A549 (cell line): ENCODE data around the gene RABGAP1L. TPM values are rescaled to one million over a fixed set of nuclear protein-coding genes. Genes with fewer than 3 reads are reported as not detected.

Experiments
- ATAC-seq, 2 experiments: fragments of 200-7000 bp in 1 of 2; fragments of >200 bp in 1 of 2; cut with Nextera tagmentation in 1 of 2; cut with Tn5 transposase in 1 of 2; 3 replicates each; pipeline versions ENCODE4 v1.8.0 to v1.9.1; 2018 to 2020; ENCODE audit warnings: mild to moderate bottlenecking in 1 of 2, moderate library complexity in 1 of 2
- CTCF ChIA-PET: fragments of 300-600 bp; sonication (Branson Sonifier 250); formaldehyde crosslinking; extraction: SDS; loops from one replicate; lab custom pipeline; 2021; ENCODE audit warnings: antibody characterized with exemption, inconsistent platforms; lab: Yijun Ruan, JAX
- POLR2A ChIA-PET: fragments of 350-600 bp; formaldehyde crosslinking; extraction: SDS; loops from one replicate; lab custom pipeline; 2021; ENCODE audit warnings: antibody characterized with exemption, inconsistent platforms; lab: Yijun Ruan, JAX
- DNase-seq, 2 experiments: peaks; one replicate each; pipeline versions ENCODE4 v3.0.0 to v3.0.0-alpha.2; 2011 to 2016; ENCODE audit warnings: low read depth in 1 of 2, low spot score in 1 of 2
- FAIRE-seq: peaks from 2 replicates; lab custom pipeline; 2011; peaks lifted over from hg19 to GRCh38; lab: Jason Lieb, UNC
- H3K27ac ChIP-seq, 2 experiments: fragments of >200 bp; sonication (Bioruptor Twin); formaldehyde crosslinking; 3 replicates each; pipeline ENCODE4 v1.5.1; 2016 to 2017
- H3K4me1 ChIP-seq: fragments of >200 bp; sonication (Bioruptor Twin); formaldehyde crosslinking; 3 replicates; pipeline ENCODE4 v1.6.1; 2016
- H3K4me2 ChIP-seq: fragments of >200 bp; sonication (Bioruptor Twin); formaldehyde crosslinking; 3 replicates; pipeline ENCODE4 v1.6.1; 2016
- H3K4me3 ChIP-seq: fragments of >200 bp; sonication (Bioruptor Twin); formaldehyde crosslinking; 3 replicates; pipeline ENCODE4 v1.5.1; 2016
- H3K9me3 ChIP-seq: fragments of >200 bp; sonication (Bioruptor Twin); formaldehyde crosslinking; 3 replicates; pipeline ENCODE4 v1.6.1; 2016
- CBX2 ChIP-seq: fragments of 200-600 bp; sonication (generic); IDR thresholded peaks from 2 replicates; pipeline ENCODE4 v1.6.1; 2016; ENCODE audit warnings: low read depth, mild to moderate bottlenecking, borderline replicate concordance
- EHF ChIP-seq: fragments of 250-450 bp; sonication (Bioruptor Pico); IDR thresholded peaks from 2 replicates; pipeline ENCODE4 v1.5.0; 2020; ENCODE audit warnings: mild to moderate bottlenecking
- EHMT2 ChIP-seq: fragments of 200-600 bp; sonication (generic); IDR thresholded peaks from 2 replicates; pipeline ENCODE4 v1.6.1; 2016; ENCODE audit warnings: antibody characterized with exemption, low read depth, mild to moderate bottlenecking, moderate library complexity
- HEYL ChIP-seq: fragments of 250-450 bp; sonication (Bioruptor Pico); IDR thresholded peaks from 2 replicates; pipeline ENCODE4 v1.8.0; 2021; ENCODE audit warnings: mild to moderate bottlenecking, moderate library complexity
- HMGXB4 ChIP-seq: fragments of 250-450 bp; sonication (Bioruptor Pico); IDR thresholded peaks from 2 replicates; pipeline ENCODE4 v1.5.0; 2021; ENCODE audit warnings: mild to moderate bottlenecking, moderate library complexity, borderline replicate concordance
- HOXA7 ChIP-seq: fragments of 250-450 bp; sonication (Bioruptor Pico); IDR thresholded peaks from 2 replicates; pipeline ENCODE4 v1.5.0; 2020; ENCODE audit warnings: mild to moderate bottlenecking, moderate library complexity
- HOXB5 ChIP-seq: fragments of 250-450 bp; sonication (Bioruptor Pico); IDR thresholded peaks from 2 replicates; pipeline ENCODE4 v1.5.0; 2020; ENCODE audit warnings: mild to moderate bottlenecking, moderate library complexity
- JUNB ChIP-seq: fragments of >200 bp; sonication (Bioruptor Twin); formaldehyde crosslinking; IDR thresholded peaks from 2 replicates; pipeline ENCODE4 v1.6.1; 2016
- NFE2L2 ChIP-seq: fragments of 150-350 bp; conservative IDR thresholded peaks from 2 replicates; pipeline ENCODE4 v1.6.1; 2014; ENCODE audit warnings: low read length
- NPAS2 ChIP-seq: fragments of 250-450 bp; sonication (Bioruptor Pico); IDR thresholded peaks from 2 replicates; pipeline ENCODE4 v1.8.0; 2022; ENCODE audit warnings: mild to moderate bottlenecking, moderate library complexity, borderline replicate concordance
- NR3C1 ChIP-seq: fragments of >200 bp; sonication (Bioruptor Twin); formaldehyde crosslinking; IDR thresholded peaks from 3 replicates; pipeline ENCODE4 v1.6.1; 2017
- POLR2A ChIP-seq: IDR thresholded peaks from 2 replicates; pipeline ENCODE4 v1.6.1; 2012; ENCODE audit warnings: mild to moderate bottlenecking, low read length
- POLR2AphosphoS2 ChIP-seq: conservative IDR thresholded peaks from 2 replicates; pipeline ENCODE4 v1.6.1; 2012; ENCODE audit warnings: low read length, improper control_type of control experiment, inconsistent platforms
- RAD21 ChIP-seq, 2 experiments: fragments of >200 bp in 1 of 2; sonication (Bioruptor Twin) in 1 of 2; formaldehyde crosslinking in 1 of 2; IDR thresholded peaks in 1 of 2; conservative IDR thresholded peaks in 1 of 2; 2 replicates in 1 of 2; 3 replicates in 1 of 2; pipeline ENCODE4 v1.6.1; 2012 to 2018; ENCODE audit warnings: inconsistent platforms in 1 of 2
- RFX5 ChIP-seq: fragments of 450-650 bp; IDR thresholded peaks from 2 replicates; pipeline ENCODE4 v1.7.1; 2014; ENCODE audit warnings: antibody characterized with exemption, mild to moderate bottlenecking, moderate library complexity
- SREBF2 ChIP-seq: fragments of 450-650 bp; IDR thresholded peaks from 2 replicates; pipeline ENCODE4 v1.6.1; 2014; ENCODE audit warnings: mild to moderate bottlenecking, moderate library complexity
- TFCP2L1 ChIP-seq: fragments of 250-450 bp; sonication (Bioruptor Pico); IDR thresholded peaks from 2 replicates; pipeline ENCODE4 v1.5.0; 2021; ENCODE audit warnings: mild to moderate bottlenecking
- ZC3H11A ChIP-seq: fragments of 450-650 bp; IDR thresholded peaks from 2 replicates; pipeline ENCODE4 v1.6.1; 2014; ENCODE audit warnings: antibody characterized with exemption, mild to moderate bottlenecking
- ZFP36 ChIP-seq: fragments of 450-650 bp; IDR thresholded peaks from 2 replicates; pipeline ENCODE4 v1.6.1; 2014; ENCODE audit warnings: borderline replicate concordance; ENCODE audit not compliant: partially characterized antibody
- ZSCAN20 ChIP-seq: fragments of 250-450 bp; sonication (Bioruptor Pico); IDR thresholded peaks from 2 replicates; pipeline ENCODE4 v1.8.0; 2022; ENCODE audit warnings: mild to moderate bottlenecking, moderate library complexity
- WGBS: methylation state at CpG from one replicate; pipeline ENCODE4 v1.1.6; 2017; ENCODE audit errors: missing lambda C conversion rate; 5-methylcytosine and 5-hydroxymethylcytosine counted together
- polyA plus RNA-seq, 4 experiments: library from polyadenylated mRNA; depleted of rRNA in 3 of 4; stranded (reverse); fragments of >200 nt; fragmentation: RNase III in 1 of 4; extraction: RNeasy Plus Mini Kit Qiagen cat#74134 plus additional on column Dnase treatment in 1 of 4; gene quantifications; 2 replicates in 3 of 4; 3 replicates in 1 of 4; pipeline ENCODE4 v1.2.3, GENCODE V29; 2011 to 2017
- TF ChIP-seq, protein P1 (sequence below): fragments of 450-650 bp; IDR thresholded peaks from 2 replicates; pipeline ENCODE4 v1.6.1; 2014; ENCODE audit warnings: antibody characterized with exemption

RABGAP1L gene
- polyA plus RNA-seq, 2 of the 4 experiments (the other 2 are of a cell fraction), result 8.2 to 18.6 TPM

DNA sequence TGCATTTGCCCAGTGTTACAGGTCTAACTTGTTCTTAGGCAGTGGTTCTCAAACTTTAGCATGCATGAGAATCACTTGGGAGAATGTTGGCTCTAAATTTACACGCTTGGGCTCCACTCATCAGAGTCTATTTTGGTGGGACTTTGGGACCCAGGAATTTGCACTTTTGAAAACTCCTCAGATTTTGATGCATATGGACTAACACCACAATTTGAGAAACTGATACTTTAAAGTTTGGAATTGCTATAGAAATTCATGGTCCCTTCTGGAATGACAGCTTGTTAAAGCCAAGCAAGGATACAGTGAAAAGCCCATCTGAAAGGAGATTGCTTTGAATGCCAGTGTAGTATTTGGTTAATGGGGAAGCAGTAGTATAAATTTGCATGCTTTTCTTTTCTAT, 320.0 kb downstream of the RABGAP1L start (continued):
- no peak for TF ChIP-seq ZFP36
- TF ChIP-seq ZC3H11A, result no peak
- no peak for TF ChIP-seq NR3C1
- TF ChIP-seq POLR2A, result no peak
- TF ChIP-seq HEYL (CRISPR knock-in tag), result no peak
- no peak for TF ChIP-seq SREBF2

GRCh38 chr1:174480324-174480723, 321.0 kb downstream of the RABGAP1L start:
- H3K9me3 ChIP-seq, result no peaks in the 10 kb centered on the region
- no peak for DNase-seq
- 100% methylated on average over 1 of the region's 1 CpG for WGBS
- H3K4me3 ChIP-seq, result no peak overlapping the region
- ChIA-PET CTCF (no interaction called here), POLR2A (no interaction called here)
- H3K27ac ChIP-seq, result no peak overlapping the region
- FAIRE-seq, result no peak
- no peaks in the 10 kb centered on the region for H3K4me1 ChIP-seq
- H3K4me2 ChIP-seq, result no peak overlapping the region
- no peak for TF ChIP-seq HMGXB4
- no peak for TF ChIP-seq NPAS2 (CRISPR knock-in tag)
- TF ChIP-seq RFX5, result no peak
- TF ChIP-seq POLR2A, result no peak
- TF ChIP-seq EHF (CRISPR knock-in tag), result no peak
- no peak for ATAC-seq

- H3K4me3 ChIP-seq, result no peak overlapping the region
- H3K9me3 ChIP-seq, result no peaks in the 10 kb centered on the region
- H3K27ac ChIP-seq, result no peak overlapping the region
- POLR2A ChIA-PET, result no interaction called here
- TF ChIP-seq CBX2 (no peak), POLR2AphosphoS2 (no peak), NFE2L2 (no peak), TFCP2L1 (CRISPR knock-in tag) (no peak), EHMT2 (no peak), HOXB5 (CRISPR knock-in tag) (no peak), JUNB (no peak), ZSCAN20 (no peak), HOXA7 (CRISPR knock-in tag) (no peak)
- TF ChIP-seq, protein P1, sequence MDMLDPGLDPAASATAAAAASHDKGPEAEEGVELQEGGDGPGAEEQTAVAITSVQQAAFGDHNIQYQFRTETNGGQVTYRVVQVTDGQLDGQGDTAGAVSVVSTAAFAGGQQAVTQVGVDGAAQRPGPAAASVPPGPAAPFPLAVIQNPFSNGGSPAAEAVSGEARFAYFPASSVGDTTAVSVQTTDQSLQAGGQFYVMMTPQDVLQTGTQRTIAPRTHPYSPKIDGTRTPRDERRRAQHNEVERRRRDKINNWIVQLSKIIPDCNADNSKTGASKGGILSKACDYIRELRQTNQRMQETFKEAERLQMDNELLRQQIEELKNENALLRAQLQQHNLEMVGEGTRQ, result no peak
- 65% methylated on average over 2 of the region's 2 CpGs for WGBS
- CTCF ChIA-PET, result interaction anchor here (0.6 kb wide), 1 partner anchor 235 kb away, joined by 4 read pairs; no protein-coding TSS in a partner anchor
- no peaks in the 10 kb centered on the region for H3K4me1 ChIP-seq
- H3K4me2 ChIP-seq, result no peak overlapping the region
- DNase-seq (no peak), FAIRE-seq (no peak), ATAC-seq (no peak)
Observed at GRCh38 chr1:174491606-174492005, 332.3 kb downstream of the RABGAP1L start.

- no peak overlapping the region for H3K4me2 ChIP-seq
- TF ChIP-seq RAD21 (conservative IDR thresholded peaks at IDR 0.05 in 1 of 2, IDR thresholded peaks at IDR 0.05 in 1 of 2), result no peak
- no peak for TF ChIP-seq ZSCAN20
- H3K4me3 ChIP-seq, result no peak overlapping the region
- CTCF ChIA-PET, result no interaction called here
- peaks cover 5% of the 10 kb centered on the region; the same call in 1 of the 3 replicates for H3K4me1 ChIP-seq
- H3K27ac ChIP-seq, result no peak overlapping the region
- FAIRE-seq, result no peak
- no peaks in the 10 kb centered on the region for H3K9me3 ChIP-seq
- no peak for DNase-seq
- POLR2A ChIA-PET, result no interaction called here
- ATAC-seq, result no peak
Observed at GRCh38 chr1:174497478-174497877, 338.2 kb downstream of the RABGAP1L start.
